Activated T-cell treated with anti-CD3 and anti-CD28 coated beads for 4 hours (primary cell): ENCODE results near the gene SLC12A6.
"Not testable (repeated sequence)": the region's sequence is repeated elsewhere in the genome, so short reads cannot be mapped to it uniquely, and the experiment has no call there.

Experiments
- DNase-seq: peaks from one replicate; pipeline ENCODE4 v3.0.0-alpha.2; 2020

SLC12A6 gene

GRCh38 chr15:34337557-34338306 lies at the start of gene SLC12A6:
SLC12A6 (minus strand) TSS chr15:34337781; CDS start chr15:34336680, 1,101 bp downstream.
- peak; percentile 84 for DNase-seq

- DNase-seq, result not testable (repeated sequence)
Observed at GRCh38 chr15:34381829-34382521, 44.4 kb upstream of the SLC12A6 start.

GRCh38 chr15:34380491-34380890 lies 42.9 kb upstream of the SLC12A6 start:
- DNase-seq, result not testable (repeated sequence)

GRCh38 chr15:34376856-34377255 lies 39.3 kb upstream of the SLC12A6 start:
- DNase-seq, result no peak

GRCh38 chr15:34375541-34375940 lies 38.0 kb upstream of the SLC12A6 start:
- not testable (repeated sequence) for DNase-seq

- no peak for DNase-seq
Observed at GRCh38 chr15:34374816-34375215, 37.2 kb upstream of the SLC12A6 start.

GRCh38 chr15:34373951-34374350 lies 36.4 kb upstream of the SLC12A6 start:
- DNase-seq, result no peak

- DNase-seq, result no peak
Observed at GRCh38 chr15:34370643-34371042, 33.1 kb upstream of the SLC12A6 start.

- DNase-seq, result no peak
Observed at GRCh38 chr15:34370129-34370528, 32.5 kb upstream of the SLC12A6 start.

- peak; percentile 77 for DNase-seq
Observed at GRCh38 chr15:34367101-34368081, 29.8 kb upstream of the SLC12A6 start, which contains the start of gene LPCAT4. LPCAT4 (minus strand) TSS chr15:34367196; CDS start chr15:34367100, 96 bp downstream.

- DNase-seq, result peak; percentile 17
Observed at GRCh38 chr15:34366271-34367065, 28.9 kb upstream of the SLC12A6 start.

- DNase-seq, result no peak
Observed at GRCh38 chr15:34365836-34366235, 28.3 kb upstream of the SLC12A6 start.

GRCh38 chr15:34365091-34365825 lies 27.7 kb upstream of the SLC12A6 start:
- DNase-seq, result no peak

- no peak for DNase-seq
Observed at GRCh38 chr15:34364041-34364440, 26.5 kb upstream of the SLC12A6 start.

GRCh38 chr15:34362047-34362773 lies 24.6 kb upstream of the SLC12A6 start:
- no peak for DNase-seq

- DNase-seq, result no peak
Observed at GRCh38 chr15:34361278-34361677, 23.7 kb upstream of the SLC12A6 start.

GRCh38 chr15:34360298-34360697 lies 22.7 kb upstream of the SLC12A6 start:
- no peak for DNase-seq

- DNase-seq, result no peak
Observed at GRCh38 chr15:34359416-34359815, 21.8 kb upstream of the SLC12A6 start.

- no peak for DNase-seq
Observed at GRCh38 chr15:34358948-34359347, 21.4 kb upstream of the SLC12A6 start.

- DNase-seq, result no peak
Observed at GRCh38 chr15:34358367-34358766, 20.8 kb upstream of the SLC12A6 start.

GRCh38 chr15:34357653-34358052 lies 20.1 kb upstream of the SLC12A6 start:
- no peak for DNase-seq
